GM18909 (cell line): ENCODE measurements around the gene LAMTOR1.

Experiments
- ATAC-seq: cut with Tn5 transposase; IDR thresholded peaks from one replicate; pipeline ENCODE4 v1.9.1; 2021; ENCODE audit warnings: mild to moderate bottlenecking; ENCODE audit not compliant: unreplicated experiment, poor library complexity

LAMTOR1 gene

GRCh38 chr11:72120930-72121329, 17.8 kb upstream of the LAMTOR1 start:
- no peak for ATAC-seq

- no peak for ATAC-seq
Measured at GRCh38 chr11:72119198-72119597, 16.1 kb upstream of the LAMTOR1 start.

GRCh38 chr11:72116019-72116755, 13.1 kb upstream of the LAMTOR1 start:
- ATAC-seq, result no peak

- ATAC-seq, result no peak
Measured at GRCh38 chr11:72114570-72114969, 11.5 kb upstream of the LAMTOR1 start.

GRCh38 chr11:72112978-72113808, 10.1 kb upstream of the LAMTOR1 start:
- ATAC-seq, result no peak

- ATAC-seq, result peak; percentile 89
Measured at GRCh38 chr11:72112143-72112977, 9.3 kb upstream of the LAMTOR1 start, which contains the start of gene ANAPC15. TSS of gene ANAPC15 (minus strand) at chr11:72112695. CDS start at chr11:72111276, 1,419 bp downstream.

- ATAC-seq, result peak; percentile 0
Measured at GRCh38 chr11:72111300-72112142, 8.4 kb upstream of the LAMTOR1 start.

GRCh38 chr11:72105888-72106287, 2.8 kb upstream of the LAMTOR1 start, which contains the start of gene TOMT:
TSS of gene TOMT (plus strand) at chr11:72105924. CDS start at chr11:72105952, 28 bp downstream.
- no peak for ATAC-seq

- ATAC-seq, result no peak
Measured at GRCh38 chr11:72103754-72104167, 664 bp upstream of the LAMTOR1 start.

GRCh38 chr11:72102631-72102945, 509 bp downstream of the LAMTOR1 start:
- ATAC-seq, result no peak

- no peak for ATAC-seq
Measured at GRCh38 chr11:72102162-72102561, 935 bp downstream of the LAMTOR1 start.

- no peak for ATAC-seq
Measured at GRCh38 chr11:72100462-72100861, 2.6 kb downstream of the LAMTOR1 start.

- ATAC-seq, result no peak
Measured at GRCh38 chr11:72100009-72100408, 3.1 kb downstream of the LAMTOR1 start.

- ATAC-seq, result no peak
Measured at GRCh38 chr11:72098741-72099140, 4.4 kb downstream of the LAMTOR1 start.

- ATAC-seq, result no peak
Measured at GRCh38 chr11:72091292-72091691, 11.8 kb downstream of the LAMTOR1 start.

GRCh38 chr11:72088076-72088808, 14.9 kb downstream of the LAMTOR1 start:
- ATAC-seq, result no peak

GRCh38 chr11:72085621-72086351, 17.3 kb downstream of the LAMTOR1 start:
- ATAC-seq, result no peak

- no peak for ATAC-seq
Measured at GRCh38 chr11:72084965-72085364, 18.1 kb downstream of the LAMTOR1 start.
